DND-41 (cell line): ENCODE measurements around the gene NELL2.

Experiments used
- ATAC-seq: fragments of 200-7000 bp; cut with Tn5 transposase; 3 replicates; pipeline ENCODE4 v1.9.1; 2021; ENCODE audit warnings: low read depth; ENCODE audit not compliant: insufficient read depth
- DNase-seq: peaks from one replicate; pipeline ENCODE4 v3.0.0-alpha.2; 2020
- H2AFZ ChIP-seq: 2 replicates; pipeline ENCODE4 v1.6.0; 2012; ENCODE audit warnings: low read depth, low read length
- H3K27ac ChIP-seq: 2 replicates; pipeline ENCODE4 v1.5.1; 2012; ENCODE audit warnings: low read length, inconsistent platforms
- H3K27me3 ChIP-seq: fragments of 200-600 bp; sonication (generic); 2 replicates; pipeline ENCODE4 v1.6.0; 2012; ENCODE audit warnings: low read length, mild to moderate bottlenecking, inconsistent platforms; ENCODE audit not compliant: insufficient read depth, poor library complexity
- H3K36me3 ChIP-seq: 2 replicates; pipeline ENCODE4 v1.5.1; 2012; ENCODE audit warnings: low read length, inconsistent platforms; ENCODE audit not compliant: insufficient read depth
- H3K4me1 ChIP-seq: 2 replicates; pipeline ENCODE4 v1.5.1; 2012; ENCODE audit warnings: mild to moderate bottlenecking, low read length; ENCODE audit not compliant: insufficient read depth
- H3K4me2 ChIP-seq: 2 replicates; pipeline ENCODE4 v1.6.0; 2012; ENCODE audit warnings: mild to moderate bottlenecking, moderate library complexity, low read length, inconsistent platforms; ENCODE audit not compliant: insufficient read depth
- H3K4me3 ChIP-seq, 2 experiments: fragments of 200-600 bp in 1 of 2; shearing (Covaris generic) in 1 of 2; 2 replicates each; pipeline ENCODE4 v1.5.1; 2012 to 2016; ENCODE audit warnings: inconsistent platforms in 2 of 2, low read length in 2 of 2, mild to moderate bottlenecking in 2 of 2, low read depth in 1 of 2, moderate library complexity in 1 of 2
- H3K79me2 ChIP-seq: 2 replicates; pipeline ENCODE4 v1.6.0; 2012; ENCODE audit warnings: low read length, inconsistent platforms; ENCODE audit not compliant: insufficient read depth
- H3K9ac ChIP-seq: 2 replicates; pipeline ENCODE4 v1.6.0; 2012; ENCODE audit warnings: low read depth, mild to moderate bottlenecking, inconsistent platforms, low read length, moderate library complexity
- H3K9me3 ChIP-seq: 2 replicates; pipeline ENCODE4 v1.5.1; 2012; ENCODE audit warnings: low read length, moderate library complexity, mild to moderate bottlenecking, inconsistent platforms; ENCODE audit not compliant: insufficient read depth, severe bottlenecking
- H4K20me1 ChIP-seq: 2 replicates; pipeline ENCODE4 v1.6.0; 2012; ENCODE audit warnings: low read length; ENCODE audit not compliant: insufficient read depth
- CTCF ChIP-seq: IDR thresholded peaks from 2 replicates; pipeline ENCODE4 v1.5.1; 2012; ENCODE audit warnings: borderline replicate concordance, low read length, moderate library complexity, mild to moderate bottlenecking; ENCODE audit not compliant: poor library complexity, severe bottlenecking; ENCODE audit errors: extremely low read depth
- EZH2 ChIP-seq: IDR thresholded peaks from 3 replicates; pipeline ENCODE4 v1.6.1; 2012; ENCODE audit warnings: borderline replicate concordance, low read depth, mild to moderate bottlenecking, moderate library complexity, low read length, inconsistent platforms; ENCODE audit not compliant: severe bottlenecking

The NELL2 gene

DNA sequence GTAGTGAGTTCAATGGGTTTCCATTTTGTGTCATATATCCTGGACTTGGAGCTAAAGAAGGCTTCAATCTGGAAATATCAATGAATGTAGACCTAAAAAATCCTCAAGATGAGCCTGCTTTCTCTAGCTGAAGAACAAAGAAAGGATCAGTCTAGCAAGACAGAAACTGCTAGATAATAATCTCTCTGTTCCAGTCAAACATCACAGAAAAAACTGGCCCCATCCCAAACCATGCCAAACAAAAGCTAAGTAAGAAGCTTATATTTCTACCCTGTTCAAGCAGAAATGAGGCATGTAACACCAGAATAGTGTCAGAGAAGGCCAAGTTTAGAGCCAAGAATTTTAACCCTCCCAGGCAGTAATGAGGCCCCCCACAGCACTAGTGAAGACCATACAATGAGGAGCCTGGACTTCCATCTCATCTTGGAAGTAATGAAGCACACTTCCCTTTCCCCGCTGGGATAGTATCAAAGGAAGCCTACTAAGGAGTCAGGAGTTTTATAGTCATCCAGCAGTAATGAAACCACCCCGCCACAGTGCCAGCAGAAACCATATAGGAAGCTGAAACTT lies 95.8 kb downstream of the NELL2 start:
- Histone ChIP-seq H2AFZ (no peak overlapping the region), H4K20me1 (no peaks in the 10 kb centered on the region), H3K9me3 (no peaks in the 10 kb centered on the region), H3K79me2 (no peaks in the 10 kb centered on the region), H3K4me2 (no peak overlapping the region), H3K27ac (no peak overlapping the region), H3K4me1 (no peaks in the 10 kb centered on the region), H3K4me3 (no peak overlapping the region), H3K27me3 (peaks cover 4% of the 10 kb centered on the region), H3K36me3 (no peaks in the 10 kb centered on the region), H3K9ac (no peak overlapping the region)
- TF ChIP-seq CTCF (no peak), EZH2 (no peak)
- no peak for ATAC-seq
- DNase-seq = no peak

DNA sequence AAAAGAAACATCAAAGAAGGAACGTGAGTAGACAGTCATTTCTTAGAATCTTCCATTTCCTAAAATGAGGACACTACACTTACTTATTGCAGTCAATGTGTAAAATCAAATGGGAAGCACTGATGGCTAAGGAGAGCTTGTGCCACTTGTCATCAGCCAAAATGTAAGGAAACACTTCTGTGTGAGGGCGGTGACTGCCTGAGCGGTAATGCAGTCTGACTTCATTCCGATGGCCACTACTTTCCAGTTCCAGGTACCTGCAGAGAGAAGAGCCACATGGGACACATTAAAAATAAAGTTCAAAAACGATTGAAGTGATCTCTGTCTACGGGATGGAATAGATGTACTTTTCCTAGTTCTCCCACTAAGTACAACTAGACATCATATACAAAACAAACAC lies 96.3 kb downstream of the NELL2 start:
- Histone ChIP-seq H3K9me3 (no peaks in the 10 kb centered on the region), H3K9ac (no peak overlapping the region), H3K27ac (no peak overlapping the region), H3K4me3 (no peak overlapping the region), H3K27me3 (peaks cover 4% of the 10 kb centered on the region), H3K4me1 (no peaks in the 10 kb centered on the region), H2AFZ (no peak overlapping the region), H3K36me3 (no peaks in the 10 kb centered on the region), H4K20me1 (no peaks in the 10 kb centered on the region), H3K79me2 (no peaks in the 10 kb centered on the region), H3K4me2 (no peak overlapping the region)
- DNase-seq (no peak), ATAC-seq (no peak)
- TF ChIP-seq EZH2 (no peak), CTCF (no peak)

- Histone ChIP-seq H3K4me1 (no peaks in the 10 kb centered on the region), H3K27me3 (peaks cover 4% of the 10 kb centered on the region), H3K4me3 (no peak overlapping the region), H3K79me2 (no peaks in the 10 kb centered on the region), H2AFZ (no peak overlapping the region), H3K9me3 (no peaks in the 10 kb centered on the region), H3K27ac (no peak overlapping the region), H3K36me3 (no peaks in the 10 kb centered on the region), H3K9ac (no peak overlapping the region), H3K4me2 (no peak overlapping the region), H4K20me1 (no peaks in the 10 kb centered on the region)
- no peak for DNase-seq
- no peak for ATAC-seq
- TF ChIP-seq EZH2 = no peak
- TF ChIP-seq CTCF = no peak
These were observed 97.3 kb downstream of the NELL2 start for GRCh38 chr12:44778863-44779262.

DNA sequence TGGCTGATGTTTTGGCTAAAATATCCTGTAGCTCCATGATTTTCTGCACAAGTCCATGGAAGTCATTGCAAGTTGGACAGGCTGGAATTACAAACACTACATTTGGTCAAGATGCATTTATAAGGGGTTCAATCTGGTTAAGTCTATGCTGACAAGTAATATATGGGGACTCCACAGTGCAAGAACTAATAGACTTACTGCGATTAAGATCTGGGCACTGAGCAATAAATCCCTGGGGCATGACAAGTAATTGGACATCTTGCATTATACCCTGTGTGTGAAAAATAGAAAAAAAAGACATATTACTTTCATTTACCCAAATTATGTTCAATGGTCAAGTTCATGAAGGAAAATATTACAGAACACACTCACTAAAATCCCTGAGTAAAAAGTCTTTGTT lies 99.1 kb downstream of the NELL2 start:
- no peaks in the 10 kb centered on the region for H3K79me2 ChIP-seq
- no peaks in the 10 kb centered on the region for H4K20me1 ChIP-seq
- TF ChIP-seq CTCF (no peak), EZH2 (no peak)
- no peaks in the 10 kb centered on the region for H3K4me1 ChIP-seq
- H3K9ac ChIP-seq = no peak overlapping the region
- H2AFZ ChIP-seq = no peak overlapping the region
- no peak overlapping the region for H3K4me2 ChIP-seq
- H3K4me3 ChIP-seq = no peak overlapping the region
- H3K9me3 ChIP-seq = no peaks in the 10 kb centered on the region
- ATAC-seq (no peak), DNase-seq (no peak)
- H3K27me3 ChIP-seq = peaks cover 4% of the 10 kb centered on the region
- no peak overlapping the region for H3K27ac ChIP-seq
- no peaks in the 10 kb centered on the region for H3K36me3 ChIP-seq
